Neural cell (in vitro differentiated cells): ENCODE data around the gene KISS1R. TPM values are rescaled to one million over a fixed set of nuclear protein-coding genes. Genes with fewer than 3 reads are reported as not detected.

Source experiments
- H2AFZ ChIP-seq: fragments of 200-600, 300-800 bp; sonication (generic), shearing (Covaris generic); 2 replicates; pipeline ENCODE4 v1.6.0; 2014; ENCODE audit warnings: low read depth, mild to moderate bottlenecking, antibody characterized with exemption, low read length, moderate library complexity
- H3F3A ChIP-seq: fragments of 200-600 bp; shearing (Covaris generic); 2 replicates; pipeline ENCODE4 v1.6.1; 2016; ENCODE audit warnings: mild to moderate bottlenecking, moderate library complexity, mixed read lengths, antibody characterized with exemption, low read length; ENCODE audit not compliant: insufficient read depth, poor library complexity, severe bottlenecking
- H3K27ac ChIP-seq: fragments of 200-600, 300-800 bp; sonication (generic), shearing (Covaris generic); 2 replicates; pipeline ENCODE4 v1.5.1; 2014; ENCODE audit warnings: mild to moderate bottlenecking, low read length, moderate library complexity
- H3K27me3 ChIP-seq: fragments of 300-800, 200-600 bp; sonication (generic), shearing (Covaris generic); 2 replicates; pipeline ENCODE4 v1.6.0; 2014; ENCODE audit warnings: mild to moderate bottlenecking, low read depth, low read length, moderate library complexity; ENCODE audit not compliant: insufficient read depth
- H3K36me3 ChIP-seq: fragments of 300-800, 200-600 bp; sonication (generic), shearing (Covaris generic); 2 replicates; pipeline ENCODE4 v1.5.1; 2014; ENCODE audit warnings: mild to moderate bottlenecking, antibody characterized with exemption, low read length, moderate library complexity; ENCODE audit not compliant: insufficient read depth
- H3K4me2 ChIP-seq: fragments of 300-800, 200-600 bp; sonication (generic), shearing (Covaris generic); 2 replicates; pipeline ENCODE4 v1.6.0; 2014; ENCODE audit warnings: mild to moderate bottlenecking, low read length
- H3K4me3 ChIP-seq: fragments of 300-800, 200-600 bp; sonication (generic), shearing (Covaris generic); 2 replicates; pipeline ENCODE4 v1.5.1; 2014; ENCODE audit warnings: mild to moderate bottlenecking, low read length, moderate library complexity
- H3K79me2 ChIP-seq: fragments of 200-600 bp; shearing (Covaris generic); replicated peaks from 2 replicates; pipeline ENCODE4 v1.6.0; 2014; ENCODE audit warnings: mild to moderate bottlenecking, low read length, moderate library complexity; ENCODE audit not compliant: insufficient read depth
- H3K9ac ChIP-seq: fragments of 300-800, 200-600 bp; sonication (generic), shearing (Covaris generic); 2 replicates; pipeline ENCODE4 v1.6.1; 2016; ENCODE audit warnings: mild to moderate bottlenecking, low read length, mixed read lengths
- H3K9me2 ChIP-seq: fragments of 200-600 bp; shearing (Covaris generic); 2 replicates; pipeline ENCODE4 v1.6.1; 2016; ENCODE audit warnings: mild to moderate bottlenecking, low read length, mixed read lengths; ENCODE audit not compliant: insufficient read depth
- H3K9me3 ChIP-seq: fragments of 200-600, 300-800 bp; sonication (generic), shearing (Covaris generic); 2 replicates; pipeline ENCODE4 v1.6.1; 2016; ENCODE audit warnings: mild to moderate bottlenecking, mixed run types, low read length, moderate library complexity, mixed read lengths
- H4K20me1 ChIP-seq: fragments of 200-600 bp; shearing (Covaris generic); 2 replicates; pipeline ENCODE4 v1.6.1; 2016; ENCODE audit warnings: mild to moderate bottlenecking, mixed run types; ENCODE audit not compliant: insufficient read depth
- EP300 ChIP-seq: fragments of 450-650 bp; conservative IDR thresholded peaks from 2 replicates; pipeline ENCODE4 v1.6.1; 2014; ENCODE audit warnings: antibody characterized with exemption, mild to moderate bottlenecking, moderate library complexity; ENCODE audit not compliant: poor library complexity, severe bottlenecking
- EZH2 ChIP-seq: fragments of 200-600, 300-800 bp; shearing (Covaris generic), sonication (generic); IDR thresholded peaks from 2 replicates; pipeline ENCODE4 v1.6.1; 2014; ENCODE audit warnings: antibody characterized with exemption, low read length, borderline replicate concordance, mild to moderate bottlenecking; ENCODE audit not compliant: insufficient read depth, poor library complexity, severe bottlenecking
- MXI1 ChIP-seq: fragments of 450-650 bp; conservative IDR thresholded peaks from 2 replicates; pipeline ENCODE4 v1.6.1; 2014; ENCODE audit warnings: antibody characterized with exemption, mild to moderate bottlenecking; ENCODE audit not compliant: poor library complexity, severe bottlenecking
- POLR2AphosphoS5 ChIP-seq: IDR thresholded peaks from 2 replicates; pipeline ENCODE4 v1.6.1; 2012
- RAD21 ChIP-seq: fragments of 450-650 bp; conservative IDR thresholded peaks from 2 replicates; pipeline ENCODE4 v1.6.1; 2014; ENCODE audit warnings: antibody characterized with exemption, mild to moderate bottlenecking, moderate library complexity
- SMC3 ChIP-seq: fragments of 450-650 bp; conservative IDR thresholded peaks from 2 replicates; pipeline ENCODE4 v1.6.1; 2014; ENCODE audit warnings: antibody characterized with exemption, mild to moderate bottlenecking, moderate library complexity; ENCODE audit not compliant: poor library complexity
- TAF1 ChIP-seq: IDR thresholded peaks from 2 replicates; pipeline ENCODE4 v1.6.1; 2012; ENCODE audit warnings: low read depth
- polyA plus RNA-seq: library from polyadenylated mRNA; depleted of rRNA; stranded (reverse); fragments of >200 nt; gene quantifications from 2 replicates; pipeline ENCODE4 v1.2.3, GENCODE V29; 2014
- TF ChIP-seq, protein P1 (sequence below): fragments of 450-650 bp; IDR thresholded peaks from 2 replicates; pipeline ENCODE4 v1.5.1; 2014; ENCODE audit warnings: antibody characterized with exemption, mild to moderate bottlenecking, moderate library complexity; ENCODE audit not compliant: poor library complexity, severe bottlenecking
- TF ChIP-seq, protein P2 (sequence below): IDR thresholded peaks from 2 replicates; pipeline ENCODE4 v1.6.1; 2012; ENCODE audit warnings: borderline replicate concordance

The KISS1R gene
- polyA plus RNA-seq, 1 donor from 2014 or later: 5.4 TPM

GRCh38 chr19:911197-912033 is 5.7 kb upstream of the KISS1R start:
- Histone ChIP-seq H3F3A (no peaks in the 10 kb centered on the region), H3K4me3 (peak overlapping the region; percentile 18), H2AFZ (no peak overlapping the region), H3K36me3 (no peaks in the 10 kb centered on the region), H4K20me1 (no peaks in the 10 kb centered on the region), H3K27me3 (no peaks in the 10 kb centered on the region), H3K27ac (no peak overlapping the region), H3K4me2 (no peak overlapping the region), H3K9me2 (no peaks in the 10 kb centered on the region), H3K79me2 (peaks cover 15% of the 10 kb centered on the region), H3K9ac (no peak overlapping the region), H3K9me3 (no peaks in the 10 kb centered on the region)
- TF ChIP-seq TAF1 (no peak), EZH2 (no peak), RAD21 (no peak), MXI1 (no peak)
- TF ChIP-seq, protein P1, sequence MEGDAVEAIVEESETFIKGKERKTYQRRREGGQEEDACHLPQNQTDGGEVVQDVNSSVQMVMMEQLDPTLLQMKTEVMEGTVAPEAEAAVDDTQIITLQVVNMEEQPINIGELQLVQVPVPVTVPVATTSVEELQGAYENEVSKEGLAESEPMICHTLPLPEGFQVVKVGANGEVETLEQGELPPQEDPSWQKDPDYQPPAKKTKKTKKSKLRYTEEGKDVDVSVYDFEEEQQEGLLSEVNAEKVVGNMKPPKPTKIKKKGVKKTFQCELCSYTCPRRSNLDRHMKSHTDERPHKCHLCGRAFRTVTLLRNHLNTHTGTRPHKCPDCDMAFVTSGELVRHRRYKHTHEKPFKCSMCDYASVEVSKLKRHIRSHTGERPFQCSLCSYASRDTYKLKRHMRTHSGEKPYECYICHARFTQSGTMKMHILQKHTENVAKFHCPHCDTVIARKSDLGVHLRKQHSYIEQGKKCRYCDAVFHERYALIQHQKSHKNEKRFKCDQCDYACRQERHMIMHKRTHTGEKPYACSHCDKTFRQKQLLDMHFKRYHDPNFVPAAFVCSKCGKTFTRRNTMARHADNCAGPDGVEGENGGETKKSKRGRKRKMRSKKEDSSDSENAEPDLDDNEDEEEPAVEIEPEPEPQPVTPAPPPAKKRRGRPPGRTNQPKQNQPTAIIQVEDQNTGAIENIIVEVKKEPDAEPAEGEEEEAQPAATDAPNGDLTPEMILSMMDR: no peak

- H3K9ac ChIP-seq: peak overlapping the region; percentile 83
- no peak overlapping the region for H3K4me2 ChIP-seq
- H3K27ac ChIP-seq: peak overlapping the region; percentile 52
- no peak for TF ChIP-seq RAD21
- no peak for TF ChIP-seq MXI1
- no peak for TF ChIP-seq TAF1
- TF ChIP-seq EP300: no peak
- TF ChIP-seq, protein P2, sequence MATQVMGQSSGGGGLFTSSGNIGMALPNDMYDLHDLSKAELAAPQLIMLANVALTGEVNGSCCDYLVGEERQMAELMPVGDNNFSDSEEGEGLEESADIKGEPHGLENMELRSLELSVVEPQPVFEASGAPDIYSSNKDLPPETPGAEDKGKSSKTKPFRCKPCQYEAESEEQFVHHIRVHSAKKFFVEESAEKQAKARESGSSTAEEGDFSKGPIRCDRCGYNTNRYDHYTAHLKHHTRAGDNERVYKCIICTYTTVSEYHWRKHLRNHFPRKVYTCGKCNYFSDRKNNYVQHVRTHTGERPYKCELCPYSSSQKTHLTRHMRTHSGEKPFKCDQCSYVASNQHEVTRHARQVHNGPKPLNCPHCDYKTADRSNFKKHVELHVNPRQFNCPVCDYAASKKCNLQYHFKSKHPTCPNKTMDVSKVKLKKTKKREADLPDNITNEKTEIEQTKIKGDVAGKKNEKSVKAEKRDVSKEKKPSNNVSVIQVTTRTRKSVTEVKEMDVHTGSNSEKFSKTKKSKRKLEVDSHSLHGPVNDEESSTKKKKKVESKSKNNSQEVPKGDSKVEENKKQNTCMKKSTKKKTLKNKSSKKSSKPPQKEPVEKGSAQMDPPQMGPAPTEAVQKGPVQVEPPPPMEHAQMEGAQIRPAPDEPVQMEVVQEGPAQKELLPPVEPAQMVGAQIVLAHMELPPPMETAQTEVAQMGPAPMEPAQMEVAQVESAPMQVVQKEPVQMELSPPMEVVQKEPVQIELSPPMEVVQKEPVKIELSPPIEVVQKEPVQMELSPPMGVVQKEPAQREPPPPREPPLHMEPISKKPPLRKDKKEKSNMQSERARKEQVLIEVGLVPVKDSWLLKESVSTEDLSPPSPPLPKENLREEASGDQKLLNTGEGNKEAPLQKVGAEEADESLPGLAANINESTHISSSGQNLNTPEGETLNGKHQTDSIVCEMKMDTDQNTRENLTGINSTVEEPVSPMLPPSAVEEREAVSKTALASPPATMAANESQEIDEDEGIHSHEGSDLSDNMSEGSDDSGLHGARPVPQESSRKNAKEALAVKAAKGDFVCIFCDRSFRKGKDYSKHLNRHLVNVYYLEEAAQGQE: no peak
- no peak for TF ChIP-seq SMC3
- no peak for TF ChIP-seq POLR2AphosphoS5
- no peak for TF ChIP-seq EZH2
- TF ChIP-seq, protein P1: no peak
- H3K9me3 ChIP-seq: no peaks in the 10 kb centered on the region
- no peak overlapping the region for H2AFZ ChIP-seq
- no peaks in the 10 kb centered on the region for H3K36me3 ChIP-seq
- H3F3A ChIP-seq: no peaks in the 10 kb centered on the region
- H3K79me2 ChIP-seq: peaks cover 14% of the 10 kb centered on the region
- peak overlapping the region; percentile 77 for H3K4me3 ChIP-seq
- peaks cover 9% of the 10 kb centered on the region for H3K27me3 ChIP-seq
- no peaks in the 10 kb centered on the region for H3K9me2 ChIP-seq
- no peaks in the 10 kb centered on the region for H4K20me1 ChIP-seq
These were observed 4.7 kb upstream of the KISS1R start for GRCh38 chr19:912181-913079.
